Measurements from ENCODE around the gene ATG4A.

The ATG4A gene

DNA sequence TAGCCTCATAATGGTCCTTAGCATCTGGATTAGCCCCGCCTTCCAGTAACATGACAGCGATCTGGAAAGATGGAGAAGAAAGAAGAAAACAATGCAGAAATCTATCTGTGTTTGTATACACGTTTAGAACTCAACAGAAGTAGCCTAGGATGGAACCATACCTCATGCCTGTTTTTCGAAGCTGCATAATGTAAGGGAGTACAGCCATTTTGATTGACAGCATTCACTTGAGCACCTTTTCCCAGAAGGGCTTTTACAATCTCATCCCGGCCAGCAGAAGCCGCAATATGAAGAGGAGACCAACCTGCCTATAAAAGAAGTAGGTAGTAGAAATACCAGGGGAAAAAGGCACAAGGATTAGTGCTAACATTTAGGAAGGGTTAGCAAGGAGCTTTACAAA, 3.8 kb upstream of the ATG4A start:
- H3K9ac ChIP-seq (ENCODE audit: low read length) = no peak overlapping the region

DNA sequence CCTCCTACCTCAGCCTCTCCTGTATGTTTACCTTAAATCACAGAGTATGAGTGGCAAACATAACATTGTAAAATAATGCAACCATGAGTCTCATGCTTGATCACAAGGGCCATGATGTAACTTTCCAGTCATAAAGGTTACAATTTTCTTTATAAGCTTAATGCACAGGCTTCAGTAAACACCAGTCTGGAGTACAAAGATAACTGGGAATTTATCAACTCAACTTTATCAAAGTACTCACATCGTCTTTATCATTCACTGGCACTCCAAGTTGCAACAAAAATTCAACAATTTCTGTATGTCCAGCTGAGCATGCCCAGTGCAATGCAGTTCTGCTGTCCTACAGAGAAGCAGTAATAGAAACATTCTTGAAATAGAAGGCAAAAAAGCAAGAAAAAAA, 3.1 kb upstream of the ATG4A start:
- Histone ChIP-seq H3K4me3 (ENCODE audit: low read length) (no peak overlapping the region), H3K27ac (ENCODE audit: low read depth, low read length) (no peak overlapping the region), H3K4me1 (ENCODE audit: control insufficient read depth, insufficient read depth, low read length) (no peaks in the 10 kb centered on the region), H3K36me3 (ENCODE audit: control insufficient read depth, insufficient read depth, low read length) (no peaks in the 10 kb centered on the region), H3K9ac (ENCODE audit: low read length) (no peak overlapping the region), H3K27me3 (ENCODE audit: control insufficient read depth, insufficient read depth, low read length) (no peaks in the 10 kb centered on the region)

More for the DNA sequence above, 3.8 kb upstream of the ATG4A start:
- Histone ChIP-seq H3K36me3 (ENCODE audit: control insufficient read depth, insufficient read depth, low read length) (no peaks in the 10 kb centered on the region), H3K27ac (ENCODE audit: low read depth, low read length) (no peak overlapping the region), H3K27me3 (ENCODE audit: control insufficient read depth, insufficient read depth, low read length) (no peaks in the 10 kb centered on the region), H3K4me1 (ENCODE audit: control insufficient read depth, insufficient read depth, low read length) (no peaks in the 10 kb centered on the region), H3K4me3 (ENCODE audit: low read length) (no peak overlapping the region)

DNA sequence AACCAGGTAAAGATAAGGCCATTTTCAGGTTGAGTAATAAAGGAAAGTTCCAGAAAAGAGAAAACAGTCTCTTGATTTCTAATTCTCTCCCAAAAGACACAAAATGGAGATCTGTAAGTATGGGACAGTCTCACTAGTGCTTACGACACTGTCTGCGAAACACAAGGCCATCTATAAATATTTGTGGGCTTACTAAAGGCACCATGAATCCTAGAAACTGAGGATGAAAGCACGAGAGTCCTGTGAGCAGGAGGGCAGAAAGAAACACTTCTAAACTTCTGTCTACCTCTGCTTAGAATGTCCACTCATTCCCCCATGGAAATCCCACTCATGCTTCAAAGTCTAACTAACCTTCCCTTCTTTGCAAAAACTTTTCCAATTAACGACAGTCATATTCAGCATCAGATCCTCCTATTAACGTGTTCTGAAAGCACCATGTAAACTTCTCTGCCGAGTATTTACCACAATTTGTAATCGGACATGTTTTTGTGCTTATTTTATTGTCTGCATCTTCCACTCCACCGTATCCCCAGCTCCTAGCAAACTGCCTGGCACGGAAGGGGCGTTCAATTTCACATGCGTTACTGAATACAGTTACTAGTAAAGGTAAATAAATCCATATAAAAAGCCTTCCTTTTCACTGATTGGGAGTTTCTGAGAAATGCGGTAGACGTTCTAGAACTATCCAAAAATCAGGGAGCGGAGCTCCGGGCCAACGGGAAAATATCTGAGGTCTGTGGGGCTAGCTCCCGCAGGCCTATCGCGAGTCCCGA, 901 bp upstream of the ATG4A start:
- Histone ChIP-seq H3K9ac (ENCODE audit: low read length) (no peak overlapping the region), H3K4me1 (ENCODE audit: control insufficient read depth, insufficient read depth, low read length) (no peaks in the 10 kb centered on the region), H3K27ac (ENCODE audit: low read depth, low read length) (peak overlapping the region; percentile 80), H3K27me3 (ENCODE audit: control insufficient read depth, insufficient read depth, low read length) (no peaks in the 10 kb centered on the region), H3K36me3 (ENCODE audit: control insufficient read depth, insufficient read depth, low read length) (no peaks in the 10 kb centered on the region), H3K4me3 (ENCODE audit: low read length) (peak overlapping the region; percentile 71)

DNA sequence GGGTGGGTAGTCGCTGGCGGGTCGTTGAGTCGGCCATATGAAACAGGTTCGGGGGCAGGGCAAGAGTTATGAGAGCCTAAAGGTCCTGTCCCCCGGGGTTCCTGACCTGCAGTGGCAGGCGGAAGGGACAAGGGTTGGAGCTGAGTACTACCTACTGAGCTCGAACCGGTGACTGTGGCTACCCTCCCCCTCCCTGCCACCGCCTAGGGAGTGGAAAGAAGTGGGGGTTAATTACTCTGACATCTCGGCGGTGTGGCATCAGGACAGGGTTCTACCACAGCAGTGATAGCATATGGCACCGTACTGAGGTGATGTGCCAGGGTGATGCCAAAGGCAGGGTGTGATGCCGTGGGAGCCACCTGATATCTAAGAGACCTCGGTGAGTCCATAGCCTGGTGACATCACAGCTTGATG, 307 bp downstream of the ATG4A start:
- H3K27ac ChIP-seq (ENCODE audit: low read depth, low read length) = no peak overlapping the region
- no peaks in the 10 kb centered on the region for H3K36me3 ChIP-seq (ENCODE audit: control insufficient read depth, insufficient read depth, low read length)
- H3K27me3 ChIP-seq (ENCODE audit: control insufficient read depth, insufficient read depth, low read length) = no peaks in the 10 kb centered on the region
- peak overlapping the region; percentile 77 for H3K4me3 ChIP-seq (ENCODE audit: low read length)
- H3K4me1 ChIP-seq (ENCODE audit: control insufficient read depth, insufficient read depth, low read length) = no peaks in the 10 kb centered on the region
- H3K9ac ChIP-seq (ENCODE audit: low read length) = no peak overlapping the region

DNA sequence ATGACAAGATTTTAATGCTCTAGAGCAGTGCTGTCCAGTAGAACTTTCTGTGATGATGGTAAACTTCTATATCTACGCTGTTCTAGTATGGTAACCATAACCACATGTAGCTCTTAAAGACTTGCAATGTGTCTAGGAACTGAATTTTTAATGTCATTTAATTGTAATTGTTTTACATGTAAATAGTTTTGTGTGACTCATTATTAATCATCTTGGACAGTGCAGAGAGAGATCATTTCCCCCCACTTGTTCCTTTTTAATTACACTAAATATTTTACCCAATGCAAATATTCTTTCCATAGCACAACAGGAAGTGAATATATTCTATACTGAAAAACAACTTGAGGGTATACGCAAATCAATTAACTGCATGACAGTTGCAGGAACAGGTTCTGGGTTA, 5.8 kb downstream of the ATG4A start:
- Histone ChIP-seq H3K9ac (ENCODE audit: low read length) (no peak overlapping the region), H3K27me3 (ENCODE audit: control insufficient read depth, insufficient read depth, low read length) (no peaks in the 10 kb centered on the region)

DNA sequence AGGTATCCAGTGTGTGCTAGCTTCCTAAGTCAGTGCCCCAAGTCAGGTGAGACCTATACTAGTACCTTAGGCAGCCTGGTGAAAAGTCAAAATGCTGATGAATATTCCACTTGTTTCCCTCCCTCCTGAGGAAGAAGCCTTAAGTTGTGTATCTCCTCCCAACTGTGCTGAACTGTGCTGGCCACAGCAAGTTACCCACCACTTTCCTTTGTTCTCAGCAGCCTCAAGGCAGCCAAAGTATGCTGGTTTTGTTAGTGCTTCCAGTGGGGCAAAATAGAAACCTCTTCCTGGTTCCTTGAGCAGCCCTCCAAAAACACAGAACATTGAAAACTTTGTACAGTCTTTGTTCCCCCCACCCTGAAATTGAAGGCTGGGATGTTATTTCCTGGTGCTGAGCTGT, 13.9 kb downstream of the ATG4A start:
- Histone ChIP-seq H3K4me1 (ENCODE audit: control insufficient read depth, insufficient read depth, low read length) (no peaks in the 10 kb centered on the region), H3K9ac (ENCODE audit: low read length) (no peak overlapping the region), H3K4me3 (ENCODE audit: low read length) (no peak overlapping the region), H3K27ac (ENCODE audit: low read depth, low read length) (no peak overlapping the region), H3K36me3 (ENCODE audit: control insufficient read depth, insufficient read depth, low read length) (no peaks in the 10 kb centered on the region), H3K27me3 (ENCODE audit: control insufficient read depth, insufficient read depth, low read length) (no peaks in the 10 kb centered on the region)

More for the DNA sequence above, 5.8 kb downstream of the ATG4A start:
- Histone ChIP-seq H3K4me3 (ENCODE audit: low read length) (no peak overlapping the region), H3K36me3 (ENCODE audit: control insufficient read depth, insufficient read depth, low read length) (no peaks in the 10 kb centered on the region), H3K4me1 (ENCODE audit: control insufficient read depth, insufficient read depth, low read length) (no peaks in the 10 kb centered on the region), H3K27ac (ENCODE audit: low read depth, low read length) (no peak overlapping the region)

DNA sequence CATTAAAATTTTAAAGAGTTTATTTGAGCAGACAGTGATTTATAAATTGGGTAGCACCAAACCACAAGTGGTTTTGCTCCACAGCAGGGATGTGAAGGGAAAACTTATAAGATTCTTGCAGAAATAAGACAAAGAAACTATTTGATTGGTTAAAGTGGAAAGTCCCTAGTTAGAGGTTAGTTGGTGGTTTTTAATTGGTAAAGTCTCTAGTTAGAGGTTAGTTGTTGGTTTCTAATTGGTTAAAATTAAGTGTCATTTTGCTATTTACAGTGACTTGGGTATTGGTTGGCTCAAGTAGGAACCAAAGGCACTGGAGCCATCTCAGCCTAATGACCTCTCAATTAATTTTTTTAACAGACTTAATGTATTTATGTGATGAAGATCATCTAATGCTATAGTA, 23.0 kb downstream of the ATG4A start:
- H3K36me3 ChIP-seq (ENCODE audit: control insufficient read depth, insufficient read depth, low read length) = no peaks in the 10 kb centered on the region
- H3K27ac ChIP-seq (ENCODE audit: low read depth, low read length) = no peak overlapping the region
- no peak overlapping the region for H3K4me3 ChIP-seq (ENCODE audit: low read length)
- no peaks in the 10 kb centered on the region for H3K27me3 ChIP-seq (ENCODE audit: control insufficient read depth, insufficient read depth, low read length)
- H3K4me1 ChIP-seq (ENCODE audit: control insufficient read depth, insufficient read depth, low read length) = peaks cover 3% of the 10 kb centered on the region
- no peak overlapping the region for H3K9ac ChIP-seq (ENCODE audit: low read length)

DNA sequence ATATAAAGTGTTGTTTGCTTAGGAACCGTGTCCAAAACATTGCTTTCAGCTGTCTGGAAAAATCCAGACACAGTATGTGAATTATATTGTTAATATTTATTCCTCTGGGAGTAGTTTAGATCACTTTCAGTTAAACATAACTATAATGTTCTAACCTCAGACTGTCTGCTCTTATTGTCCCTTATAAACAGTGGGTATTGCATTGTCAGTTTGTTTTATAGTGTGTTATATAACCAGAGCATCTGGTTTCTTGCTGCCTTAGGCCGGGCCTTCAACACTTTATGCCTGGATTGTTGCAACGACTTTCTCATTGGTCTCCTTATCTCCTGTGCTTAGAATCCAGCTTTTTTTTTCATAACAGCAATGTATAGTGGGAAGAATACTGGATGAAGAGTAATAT, 26.4 kb downstream of the ATG4A start:
- H3K27me3 ChIP-seq (ENCODE audit: control insufficient read depth, insufficient read depth, low read length) = no peaks in the 10 kb centered on the region
- no peak overlapping the region for H3K27ac ChIP-seq (ENCODE audit: low read depth, low read length)
- no peaks in the 10 kb centered on the region for H3K36me3 ChIP-seq (ENCODE audit: control insufficient read depth, insufficient read depth, low read length)
- peaks cover 3% of the 10 kb centered on the region for H3K4me1 ChIP-seq (ENCODE audit: control insufficient read depth, insufficient read depth, low read length)
- H3K9ac ChIP-seq (ENCODE audit: low read length) = no peak overlapping the region
- no peak overlapping the region for H3K4me3 ChIP-seq (ENCODE audit: low read length)

DNA sequence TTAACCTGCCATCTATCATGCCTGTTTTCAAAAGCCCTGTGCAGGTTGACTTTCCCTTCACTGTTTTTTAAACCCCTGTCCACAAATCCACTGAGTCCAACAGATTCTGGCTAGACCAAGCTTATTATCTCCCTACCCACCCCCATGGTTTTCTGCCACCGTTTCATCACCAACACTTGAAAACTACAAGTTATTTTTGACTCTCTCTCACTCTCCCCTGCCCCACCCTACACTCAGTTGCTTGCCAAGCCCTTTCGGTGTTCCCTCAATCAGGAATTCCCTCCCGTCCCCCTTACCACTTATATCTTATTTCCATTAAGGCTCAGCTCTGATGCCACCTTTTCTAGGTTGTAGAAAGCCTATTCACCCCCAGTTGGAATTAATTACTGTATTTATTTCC, 29.7 kb downstream of the ATG4A start:
- H3K9ac ChIP-seq (ENCODE audit: low read length) = no peak overlapping the region
- H3K4me1 ChIP-seq (ENCODE audit: control insufficient read depth, insufficient read depth, low read length) = peaks cover 3% of the 10 kb centered on the region
- no peak overlapping the region for H3K4me3 ChIP-seq (ENCODE audit: low read length)
- no peaks in the 10 kb centered on the region for H3K27me3 ChIP-seq (ENCODE audit: control insufficient read depth, insufficient read depth, low read length)
- no peak overlapping the region for H3K27ac ChIP-seq (ENCODE audit: low read depth, low read length)
- no peaks in the 10 kb centered on the region for H3K36me3 ChIP-seq (ENCODE audit: control insufficient read depth, insufficient read depth, low read length)

DNA sequence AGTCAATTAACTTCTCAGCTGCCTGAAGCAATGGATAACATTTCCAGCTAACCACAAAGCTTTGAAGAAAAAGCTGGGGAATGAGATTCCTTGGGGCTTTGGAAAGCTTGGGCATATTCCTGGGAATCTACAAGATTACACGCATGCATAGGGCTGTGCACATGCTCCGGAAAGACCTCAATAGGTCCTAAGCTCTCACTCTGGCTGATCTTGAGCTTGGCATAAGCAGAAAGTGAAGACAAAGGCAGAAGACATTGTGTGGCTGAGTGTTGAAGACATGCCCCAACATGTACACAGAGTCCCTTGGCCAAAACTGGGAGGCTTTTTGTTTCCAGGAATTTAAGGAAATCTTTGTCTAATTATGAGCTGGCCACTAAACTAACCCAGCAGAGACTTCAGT, 31.2 kb downstream of the ATG4A start:
- H3K27ac ChIP-seq (ENCODE audit: low read depth, low read length) = no peak overlapping the region

DNA sequence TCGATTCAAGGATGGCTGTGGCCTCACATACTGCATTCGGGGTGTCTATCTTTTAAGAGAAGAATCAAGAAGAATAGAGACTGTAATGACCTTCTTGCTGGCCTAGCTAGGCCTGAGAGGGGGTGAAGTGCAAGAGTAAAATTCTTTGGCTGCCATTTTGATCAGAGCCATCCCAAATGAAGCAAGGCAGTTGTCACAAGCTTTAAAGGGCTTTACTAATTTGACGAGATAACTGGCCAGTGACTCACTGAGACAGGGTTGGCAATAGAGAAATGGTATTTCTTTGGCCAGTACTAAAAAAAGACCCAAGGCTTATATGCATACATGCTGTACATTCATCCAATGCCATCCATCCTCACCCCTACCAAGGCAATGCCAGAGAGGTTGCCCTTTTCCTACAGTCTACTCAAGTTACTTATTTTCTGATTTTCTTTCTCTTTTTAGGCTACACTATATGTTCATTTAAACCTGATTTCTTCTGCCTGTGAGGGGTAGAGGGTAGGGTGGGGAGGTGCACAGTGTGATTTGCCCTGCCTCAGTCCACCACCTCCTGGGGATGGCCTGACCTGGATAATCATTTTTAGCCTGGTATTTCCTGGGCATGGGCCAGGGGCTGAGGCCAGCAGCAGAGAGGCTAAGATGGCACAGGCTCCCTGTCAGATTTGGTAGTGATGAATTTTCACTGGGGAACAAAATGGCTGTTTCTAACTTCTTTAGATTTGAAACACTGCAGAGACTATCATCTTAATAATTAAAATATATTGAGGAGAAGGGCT, 32.2 kb downstream of the ATG4A start:
- H3K4me3 ChIP-seq (ENCODE audit: low read length) = no peak overlapping the region
- no peaks in the 10 kb centered on the region for H3K4me1 ChIP-seq (ENCODE audit: control insufficient read depth, insufficient read depth, low read length)
- no peak overlapping the region for H3K27ac ChIP-seq (ENCODE audit: low read depth, low read length)
- no peaks in the 10 kb centered on the region for H3K36me3 ChIP-seq (ENCODE audit: control insufficient read depth, insufficient read depth, low read length)
- H3K9ac ChIP-seq (ENCODE audit: low read length) = no peak overlapping the region
- H3K27me3 ChIP-seq (ENCODE audit: control insufficient read depth, insufficient read depth, low read length) = no peaks in the 10 kb centered on the region

More for the DNA sequence above, 31.2 kb downstream of the ATG4A start:
- Histone ChIP-seq H3K9ac (ENCODE audit: low read length) (no peak overlapping the region), H3K4me3 (ENCODE audit: low read length) (no peak overlapping the region), H3K27me3 (ENCODE audit: control insufficient read depth, insufficient read depth, low read length) (no peaks in the 10 kb centered on the region), H3K36me3 (ENCODE audit: control insufficient read depth, insufficient read depth, low read length) (no peaks in the 10 kb centered on the region), H3K4me1 (ENCODE audit: control insufficient read depth, insufficient read depth, low read length) (peaks cover 3% of the 10 kb centered on the region)

DNA sequence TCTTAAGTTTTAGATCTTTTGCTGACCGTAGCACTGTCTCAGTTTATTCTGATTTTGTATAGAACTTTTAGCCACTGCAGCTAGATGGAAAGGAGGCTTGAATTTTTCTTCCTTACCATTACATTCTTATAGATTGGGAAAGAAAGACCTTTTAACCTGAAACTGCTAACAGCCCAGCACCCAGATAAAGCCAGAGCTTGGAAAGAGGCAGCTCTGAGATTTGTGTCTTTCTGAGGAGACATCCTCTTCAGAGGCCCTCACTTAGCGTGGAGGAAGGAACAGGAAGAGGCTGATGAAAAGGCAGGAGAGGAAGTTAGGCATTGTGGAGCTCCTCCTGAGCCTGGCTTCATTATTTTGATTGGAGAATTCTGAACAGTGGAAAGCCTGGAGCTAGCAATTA, 35.1 kb downstream of the ATG4A start:
- H3K36me3 ChIP-seq (ENCODE audit: control insufficient read depth, insufficient read depth, low read length) = no peaks in the 10 kb centered on the region
- no peaks in the 10 kb centered on the region for H3K27me3 ChIP-seq (ENCODE audit: control insufficient read depth, insufficient read depth, low read length)
- no peak overlapping the region for H3K4me3 ChIP-seq (ENCODE audit: low read length)
- H3K9ac ChIP-seq (ENCODE audit: low read length) = no peak overlapping the region
- H3K27ac ChIP-seq (ENCODE audit: low read depth, low read length) = no peak overlapping the region
- H3K4me1 ChIP-seq (ENCODE audit: control insufficient read depth, insufficient read depth, low read length) = no peaks in the 10 kb centered on the region

DNA sequence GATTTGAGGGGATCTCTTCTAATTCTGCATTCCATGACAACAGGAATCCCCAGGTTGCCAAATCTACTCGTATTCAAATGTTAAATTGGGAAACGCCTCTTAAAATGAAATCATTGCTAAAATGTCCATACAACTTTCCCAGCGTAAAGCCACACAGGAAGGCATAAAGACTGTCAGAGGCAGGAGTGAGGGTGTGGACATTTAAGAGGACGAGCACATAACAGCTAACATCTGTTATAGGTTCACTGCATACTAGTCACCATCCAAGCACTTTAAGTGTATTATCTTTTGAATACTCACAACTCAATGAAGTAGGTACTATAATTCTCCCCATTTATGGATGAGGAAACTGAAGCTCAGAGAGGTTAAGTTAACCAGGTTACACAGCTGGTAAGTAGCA, 35.6 kb downstream of the ATG4A start:
- Histone ChIP-seq H3K36me3 (ENCODE audit: control insufficient read depth, insufficient read depth, low read length) (no peaks in the 10 kb centered on the region), H3K4me3 (ENCODE audit: low read length) (no peak overlapping the region), H3K27me3 (ENCODE audit: control insufficient read depth, insufficient read depth, low read length) (no peaks in the 10 kb centered on the region)

More for the DNA sequence above, 35.6 kb downstream of the ATG4A start:
- H3K9ac ChIP-seq (ENCODE audit: low read length) = no peak overlapping the region
- H3K4me1 ChIP-seq (ENCODE audit: control insufficient read depth, insufficient read depth, low read length) = no peaks in the 10 kb centered on the region
- H3K27ac ChIP-seq (ENCODE audit: low read depth, low read length) = no peak overlapping the region

All from rectal smooth muscle tissue (tissue), 1 donor.